GM18858 (cell line): ENCODE results near the gene SLC12A8.

ENCODE experiments used
- ATAC-seq: cut with Tn5 transposase; IDR thresholded peaks from one replicate; pipeline ENCODE4 v1.9.1; 2021; ENCODE audit not compliant: unreplicated experiment

SLC12A8 gene

DNA sequence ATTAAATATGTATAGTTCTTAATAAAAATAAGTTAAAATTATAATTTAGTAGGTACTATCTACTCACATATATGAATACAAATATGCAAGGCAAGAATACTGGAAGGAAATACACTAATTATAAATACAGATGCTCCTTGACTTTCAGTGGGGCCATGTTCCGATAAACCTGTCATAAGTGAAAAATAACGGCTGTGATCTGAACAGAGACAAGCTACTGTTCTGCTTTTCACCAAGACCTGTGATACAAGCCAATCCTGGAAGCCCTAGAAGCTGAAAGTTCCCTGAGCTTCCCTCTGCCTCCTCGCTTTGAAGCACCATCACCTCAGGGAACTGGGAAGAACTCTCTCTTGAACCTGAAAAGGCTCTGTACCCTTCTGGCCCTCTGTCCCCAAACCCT, 55.4 kb downstream of the SLC12A8 start:
- no peak for ATAC-seq

DNA sequence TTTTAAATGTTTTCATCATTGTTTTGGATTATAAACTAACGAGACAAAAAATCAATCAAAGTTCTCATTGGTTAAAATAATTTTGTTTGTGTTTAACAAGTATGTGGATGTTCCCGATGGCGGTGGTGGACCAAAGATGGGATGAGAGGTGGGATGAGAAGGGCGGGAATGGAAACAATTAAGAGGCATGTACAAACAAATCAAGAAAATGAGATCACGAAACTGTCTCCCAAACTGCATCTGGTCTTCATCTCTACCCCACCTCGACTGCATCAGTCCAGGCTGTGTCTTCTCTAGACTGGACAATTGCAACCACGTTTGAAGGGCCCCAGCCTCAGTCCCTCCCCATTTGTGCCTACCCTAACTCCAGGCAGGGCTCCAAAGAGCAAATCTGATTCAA, 56.1 kb downstream of the SLC12A8 start:
- ATAC-seq: no peak

GRCh38 chr3:125154800-125155269, 57.7 kb downstream of the SLC12A8 start:
- ATAC-seq: no peak

DNA sequence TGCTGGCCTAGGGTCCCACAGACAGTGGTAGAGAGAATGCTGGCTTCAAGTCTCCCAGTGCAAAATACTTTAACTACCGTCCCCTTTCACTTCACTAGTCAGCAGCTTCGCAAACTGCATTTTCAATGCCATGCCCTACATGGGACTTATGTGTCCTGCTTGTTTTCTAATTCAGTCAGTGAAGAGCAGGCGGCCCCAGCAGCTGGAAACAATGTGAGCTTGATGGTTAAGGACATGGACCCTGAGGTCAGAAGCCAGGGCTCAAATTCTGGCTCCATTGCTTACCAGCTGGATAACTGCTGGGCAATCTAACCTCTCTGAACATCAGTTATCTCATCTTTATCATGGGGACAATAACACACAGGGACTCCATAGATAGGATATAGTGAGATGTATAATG, 58.4 kb downstream of the SLC12A8 start:
- no peak for ATAC-seq

DNA sequence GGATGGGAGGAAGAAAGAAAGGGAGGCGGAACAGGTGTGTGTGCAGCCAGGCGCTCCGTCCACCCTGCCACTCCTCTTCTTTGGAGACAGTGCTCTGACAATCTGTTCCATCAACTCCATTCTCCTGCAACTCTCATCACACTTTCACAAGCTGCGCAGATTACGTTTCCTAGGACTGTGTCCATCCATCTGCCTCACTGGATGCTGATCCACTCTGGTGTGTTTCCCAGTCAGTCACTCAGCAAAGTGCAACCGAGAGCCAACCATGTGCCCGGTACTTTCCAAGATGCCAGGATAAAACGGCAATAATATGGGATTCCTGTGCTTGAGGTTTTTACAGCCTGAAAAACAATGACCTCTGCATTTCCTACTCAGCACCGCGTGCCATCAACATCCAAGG, 59.6 kb downstream of the SLC12A8 start:
- ATAC-seq: no peak

DNA sequence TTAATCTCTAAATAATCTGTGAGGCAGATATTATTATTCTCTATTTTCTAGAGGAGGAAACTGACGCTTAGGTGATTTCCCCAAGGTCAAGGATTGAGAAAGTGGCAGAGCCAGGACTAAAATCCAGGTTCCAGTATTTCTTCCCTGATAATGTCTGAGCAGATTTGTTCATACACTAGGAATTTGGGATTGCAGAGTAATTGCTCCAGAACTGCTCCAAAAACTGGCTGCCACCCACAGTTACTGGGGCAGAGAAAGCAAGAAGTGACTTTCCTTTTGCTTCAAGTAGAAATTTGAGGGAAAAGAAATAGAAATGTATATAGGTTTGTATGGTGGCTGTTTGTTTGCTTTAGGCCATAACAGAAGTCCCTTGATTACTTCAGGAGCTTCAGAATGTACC, 60.6 kb downstream of the SLC12A8 start:
- ATAC-seq: no peak

DNA sequence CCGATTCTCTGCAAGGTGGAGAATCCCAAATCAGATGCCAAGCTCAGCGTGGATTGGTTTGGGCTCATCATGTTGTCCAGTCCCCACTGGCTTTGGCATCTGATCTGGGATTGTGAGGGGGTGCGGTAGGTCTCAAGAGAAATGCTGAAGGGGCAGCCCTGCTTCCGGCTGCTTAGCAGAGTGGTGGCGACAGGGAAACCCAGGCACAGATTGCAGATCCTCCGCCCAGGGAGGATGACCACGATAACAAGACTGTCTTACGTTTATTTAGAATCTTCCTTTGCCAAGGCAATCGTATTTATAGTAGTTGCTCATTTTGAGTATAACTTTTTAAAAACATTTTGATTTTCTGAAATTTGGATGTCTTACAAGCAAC, 61.1 kb downstream of the SLC12A8 start:
- no peak for ATAC-seq

DNA sequence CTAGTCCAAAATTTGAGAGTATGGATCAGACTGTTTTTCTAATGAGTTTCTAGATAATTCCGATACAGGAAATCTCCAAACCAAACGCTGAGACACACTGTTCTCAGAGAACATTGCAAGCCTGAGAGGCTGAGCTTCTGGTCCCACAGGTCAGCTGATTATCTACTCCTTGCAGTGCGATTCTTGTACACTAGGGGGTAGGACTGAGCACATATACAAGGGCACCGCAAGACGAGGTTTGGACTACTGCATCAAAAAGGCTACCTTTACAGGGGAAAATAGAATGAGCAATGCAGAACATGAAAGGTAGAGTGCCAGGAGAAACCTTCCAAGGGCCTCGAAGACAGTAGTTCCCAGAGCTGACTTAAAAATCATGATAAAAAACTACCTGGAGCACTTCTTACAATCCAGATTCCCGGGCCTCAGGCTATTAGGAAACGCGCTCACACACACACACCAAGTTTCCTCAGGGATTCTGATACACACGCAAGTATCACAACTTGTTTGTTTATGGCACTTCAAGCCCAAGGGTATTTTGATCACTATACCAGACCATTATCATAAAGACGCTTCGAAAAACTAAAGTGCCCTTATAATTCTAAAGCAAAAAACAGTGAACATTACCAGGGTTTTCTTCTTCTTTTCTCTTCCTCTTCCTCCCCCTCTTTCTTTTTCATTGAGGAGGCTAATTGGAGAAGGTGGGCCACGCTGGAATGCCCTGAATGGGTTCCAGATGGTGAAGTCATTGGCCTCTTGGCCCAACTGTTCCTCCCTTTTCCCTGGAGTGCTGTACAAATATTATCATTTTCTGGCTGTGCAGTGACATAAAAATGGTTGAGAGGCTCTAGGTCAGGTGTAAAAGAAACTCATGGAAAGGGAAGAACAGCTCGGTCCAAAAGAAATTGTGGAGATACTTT, 61.8 kb downstream of the SLC12A8 start:
- no peak for ATAC-seq

DNA sequence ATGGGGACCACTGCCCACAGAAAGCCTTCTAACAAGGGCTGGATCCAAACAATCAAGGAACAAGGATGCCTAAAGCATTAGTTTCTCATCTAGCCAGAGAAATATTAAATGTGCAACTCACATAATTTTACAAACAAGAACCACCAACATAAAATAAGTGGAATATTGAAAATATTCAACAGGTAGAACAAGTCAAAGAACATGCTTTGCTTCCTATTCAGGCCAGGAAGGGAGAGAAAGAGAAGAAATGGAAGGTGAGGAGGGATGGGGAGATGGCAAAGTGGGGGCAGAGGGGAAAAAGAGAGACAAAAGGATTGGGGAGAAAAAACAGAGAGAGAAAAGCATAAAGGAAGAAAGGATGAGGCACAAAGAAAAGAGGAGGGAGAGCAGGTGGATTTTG, 63.1 kb downstream of the SLC12A8 start:
- no peak for ATAC-seq

DNA sequence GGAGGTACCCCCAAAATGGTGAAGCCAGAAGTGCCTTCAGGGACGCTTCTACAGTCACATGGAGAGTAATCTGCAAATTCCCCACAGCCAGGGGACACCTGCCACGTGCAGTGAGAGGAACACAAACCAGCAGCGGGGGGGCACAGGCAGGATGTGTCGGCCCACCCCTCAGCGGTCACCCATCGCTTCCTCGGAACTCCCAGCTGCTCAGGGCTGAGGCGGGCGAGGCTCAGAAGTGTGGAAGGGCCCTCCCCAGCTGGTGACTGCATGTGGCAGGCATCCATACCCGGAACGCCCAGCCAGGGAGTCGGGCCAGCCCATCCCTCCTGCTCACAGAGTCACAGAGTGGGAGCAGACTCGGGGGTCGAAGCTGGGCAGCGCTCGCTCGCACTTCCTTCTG, 63.7 kb downstream of the SLC12A8 start:
- ATAC-seq: no peak

- no peak for ATAC-seq
These were observed 64.3 kb downstream of the SLC12A8 start for GRCh38 chr3:125148016-125148812.

DNA sequence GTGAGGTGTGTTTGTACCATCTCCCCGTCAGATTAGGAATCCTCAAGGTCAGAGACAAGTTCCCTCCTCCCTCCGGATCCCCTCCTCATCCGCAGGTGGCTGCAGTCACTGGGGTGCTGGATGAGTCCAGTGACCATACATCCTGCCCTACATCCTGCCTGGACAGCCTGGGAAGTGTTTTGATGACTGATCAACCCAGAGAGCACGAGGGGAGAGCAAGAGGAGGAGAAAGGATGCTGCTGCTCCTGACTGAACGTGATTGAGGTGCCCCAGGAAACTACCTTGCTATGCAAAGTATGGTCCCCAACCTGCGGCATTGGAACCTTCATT, 65.1 kb downstream of the SLC12A8 start:
- ATAC-seq: no peak

DNA sequence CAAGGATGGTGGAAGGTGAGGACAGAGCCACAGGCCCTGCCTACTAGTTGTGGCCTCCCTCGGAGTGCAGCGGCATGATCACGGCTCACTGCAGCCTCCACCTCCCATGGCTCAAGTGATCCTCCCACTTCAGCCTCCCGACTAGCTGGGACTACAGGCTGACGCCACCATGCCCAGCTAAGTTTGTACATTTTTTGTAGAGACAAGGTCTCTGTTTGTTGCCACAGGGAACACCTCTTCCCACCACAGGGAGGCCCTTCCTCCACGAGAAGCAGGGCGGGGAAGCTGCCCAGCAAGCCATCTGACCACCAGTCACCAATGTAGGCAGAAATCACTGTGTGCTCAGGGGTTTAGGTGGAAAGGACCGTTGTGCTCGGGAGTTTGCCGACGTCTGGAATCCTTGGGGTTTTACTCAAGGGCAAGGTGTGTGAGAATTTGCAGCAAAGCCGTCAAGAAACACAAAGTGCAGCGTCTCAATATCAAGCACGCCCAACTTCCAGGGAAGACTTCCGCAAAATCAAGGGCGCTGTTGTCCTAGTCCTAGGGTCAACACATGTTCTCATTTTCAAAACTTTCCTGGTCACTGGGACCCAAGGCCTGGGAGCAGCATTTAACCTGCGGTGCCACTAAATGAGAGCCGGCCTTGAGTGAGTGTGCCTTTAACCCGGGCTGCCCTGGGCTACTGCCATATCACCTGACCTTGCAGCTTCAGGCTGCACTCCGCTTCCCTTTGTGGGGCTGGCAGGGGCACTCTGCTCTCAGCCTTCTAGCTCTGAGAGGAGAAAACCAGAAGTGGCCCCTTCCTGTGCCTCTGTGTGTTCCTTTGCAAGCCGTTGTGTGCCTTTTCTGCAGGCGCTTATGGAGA, 65.7 kb downstream of the SLC12A8 start:
- ATAC-seq: no peak

DNA sequence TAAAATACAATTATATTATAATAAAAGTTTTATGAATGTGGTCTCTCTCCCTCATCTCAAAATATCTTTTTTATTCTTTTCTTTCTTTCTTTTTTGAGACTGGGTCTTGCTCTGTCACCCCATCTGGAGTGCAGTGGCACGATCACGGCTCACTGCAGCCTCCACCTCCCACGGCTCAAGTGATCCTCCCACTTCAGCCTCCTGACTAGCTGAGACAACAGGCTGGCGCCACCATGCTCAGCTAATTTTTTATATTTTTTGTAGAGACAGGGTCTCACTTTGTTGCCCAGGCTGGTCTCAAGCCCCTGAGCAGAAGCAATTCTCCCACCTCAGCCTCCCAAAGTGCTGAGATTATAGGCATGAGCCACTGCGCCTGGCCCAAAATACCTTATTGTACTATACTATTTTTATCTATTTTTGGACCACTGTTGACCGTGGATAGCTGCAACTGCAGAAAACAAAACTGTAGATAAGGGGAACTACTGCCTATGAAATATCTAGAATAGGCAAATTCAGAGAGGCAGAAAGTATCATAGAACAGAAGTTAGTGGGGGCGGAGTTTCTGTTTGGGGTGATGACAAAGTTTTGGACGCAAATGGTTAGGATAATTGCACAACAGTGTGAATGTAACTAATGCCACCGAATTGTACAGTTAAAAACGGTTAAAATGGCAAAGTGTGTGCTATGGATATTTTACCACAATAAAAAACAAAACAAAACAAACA, 66.6 kb downstream of the SLC12A8 start:
- no peak for ATAC-seq

DNA sequence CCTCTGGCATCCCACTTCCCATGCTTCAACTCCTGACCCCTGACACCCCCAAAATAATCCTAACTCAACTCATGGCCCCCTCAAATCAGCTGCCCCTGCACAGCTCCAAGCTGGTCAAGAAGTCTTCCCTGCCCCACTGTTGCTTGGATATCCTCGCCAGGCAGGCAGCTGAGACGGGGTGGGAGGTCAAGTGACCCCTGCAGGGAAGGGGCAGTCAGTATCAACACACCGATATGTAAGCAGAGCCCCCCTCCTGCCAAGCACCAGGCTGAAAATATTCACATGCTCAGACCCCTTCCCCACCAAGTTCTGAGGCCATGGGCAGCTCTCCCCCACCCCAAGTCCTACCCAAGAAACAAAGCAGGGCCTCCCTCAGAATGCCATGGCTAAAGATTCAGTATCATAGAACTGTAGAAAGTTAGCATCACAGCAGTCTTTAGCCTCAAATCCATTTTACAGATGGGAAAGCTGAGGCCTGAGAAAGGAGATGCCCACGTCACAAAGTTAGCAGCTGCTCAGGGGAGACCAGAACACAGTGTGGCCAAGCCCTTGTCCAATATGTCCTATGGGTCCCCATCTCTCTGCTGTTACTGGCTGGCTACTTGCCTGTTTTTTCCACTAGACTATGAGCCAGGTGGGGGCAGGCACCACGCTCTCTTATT, 67.8 kb downstream of the SLC12A8 start:
- no peak for ATAC-seq

DNA sequence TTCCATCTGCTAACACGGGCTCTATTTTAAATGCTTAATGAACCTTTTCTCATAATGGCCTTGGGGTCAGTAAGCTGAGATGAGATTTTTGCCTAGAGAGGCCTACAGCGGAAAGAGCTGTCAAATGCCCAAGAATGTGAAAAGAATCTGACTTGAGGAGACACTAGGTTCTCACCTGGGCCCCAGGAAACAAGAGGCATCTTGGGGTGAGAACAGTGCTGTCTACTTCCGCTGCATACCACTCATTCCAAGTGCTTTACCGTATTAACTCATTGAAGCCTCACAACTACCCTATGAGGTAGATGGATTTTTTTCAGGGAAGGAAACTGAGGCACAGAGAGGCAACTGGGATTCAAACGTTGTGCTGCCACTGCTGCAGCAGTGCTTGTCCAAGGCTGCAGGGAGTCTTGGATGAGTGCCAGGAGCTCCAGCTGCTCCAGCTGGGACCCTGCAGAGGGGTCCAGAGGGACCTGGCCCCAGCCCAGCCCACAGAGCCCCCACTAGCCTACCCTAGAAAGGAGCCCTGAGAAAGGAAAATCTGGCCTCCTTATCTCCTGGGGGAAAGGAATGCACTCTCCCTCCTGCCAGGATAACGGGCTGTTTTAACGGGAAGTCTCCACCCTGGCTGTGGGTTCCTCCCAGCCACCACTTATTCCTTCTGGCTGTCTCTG, 68.4 kb downstream of the SLC12A8 start:
- ATAC-seq: no peak

GRCh38 chr3:125143538-125143937, 69.0 kb downstream of the SLC12A8 start:
- no peak for ATAC-seq

- no peak for ATAC-seq
These were observed 69.6 kb downstream of the SLC12A8 start for GRCh38 chr3:125142940-125143339.

DNA sequence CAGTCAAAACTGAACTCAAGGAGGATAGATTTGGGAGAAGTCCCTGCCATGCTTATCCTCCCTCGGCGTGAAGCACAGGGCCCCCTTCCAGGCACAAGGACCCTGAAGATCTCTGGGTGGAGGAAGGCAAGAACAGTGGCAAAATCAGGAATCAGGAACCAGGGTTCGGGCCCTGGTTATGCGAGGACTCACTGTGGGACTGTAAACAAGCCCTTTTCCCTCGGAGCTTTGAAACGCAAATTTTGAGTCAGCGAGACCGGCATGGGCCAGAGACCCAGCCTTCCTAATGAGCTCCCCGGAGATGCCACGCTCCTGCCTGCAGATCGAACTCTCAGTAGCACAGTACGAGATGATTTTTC, 70.1 kb downstream of the SLC12A8 start:
- ATAC-seq: no peak
